Right kidney (tissue), 1 donor: ENCODE results near the gene CASP9.
"Not testable (repeated sequence)": the region's sequence is repeated elsewhere in the genome, so short reads cannot be mapped to it uniquely, and the experiment has no call there.

Experiments used
- DNase-seq: peaks from one replicate; pipeline ENCODE4 v3.0.0-alpha.2; 2016

The CASP9 gene

DNA sequence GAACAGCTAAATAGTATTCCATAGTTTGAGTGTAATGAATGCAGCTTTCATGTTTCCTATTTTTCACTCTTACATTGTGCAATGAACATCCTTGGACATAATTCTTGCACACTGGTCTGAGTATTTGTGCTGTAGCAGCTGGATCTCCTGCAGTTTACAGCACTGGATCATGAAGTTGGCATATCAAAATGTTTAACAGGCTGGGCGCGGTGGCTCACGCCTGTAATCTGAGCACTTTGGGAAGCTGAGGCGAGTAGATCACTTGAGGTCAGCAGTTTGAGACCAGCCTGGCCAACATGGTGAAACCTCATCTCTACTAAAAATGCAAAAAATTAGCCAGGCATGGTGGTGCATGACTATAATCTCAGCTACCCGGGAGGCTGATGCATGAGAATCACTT is 52.9 kb downstream of the CASP9 start:
- not testable (repeated sequence) for DNase-seq

DNA sequence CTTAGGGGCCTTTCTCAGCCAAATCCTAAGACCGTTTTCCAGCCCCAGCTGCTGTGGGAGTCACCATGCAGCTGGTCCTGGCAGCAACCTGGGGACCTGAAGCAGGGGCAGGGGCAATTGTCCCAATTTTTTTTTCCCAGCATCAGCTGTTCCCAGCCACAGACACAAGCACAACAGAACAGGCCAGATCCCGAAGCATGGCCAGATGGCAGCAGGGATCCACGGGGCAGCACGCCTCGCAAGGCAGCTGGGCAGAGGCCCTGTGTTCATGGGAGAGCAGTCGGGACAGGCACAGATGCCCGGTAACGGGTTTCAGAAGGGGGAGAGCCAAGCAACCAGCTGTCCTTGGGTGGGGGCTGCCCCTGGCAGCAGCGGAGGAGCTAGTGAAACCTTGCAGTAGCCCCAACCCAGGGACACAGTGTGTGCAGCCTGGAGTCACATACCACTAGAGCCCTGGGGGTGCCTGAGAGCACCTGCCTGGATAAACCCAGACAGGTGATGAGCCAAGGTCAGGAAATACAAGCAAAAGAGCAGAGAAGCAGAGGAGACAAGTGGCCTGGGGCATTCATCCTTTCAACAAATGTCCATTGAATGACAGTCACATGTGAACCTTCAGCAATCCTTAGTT is 54.1 kb downstream of the CASP9 start:
- not testable (repeated sequence) for DNase-seq

DNA sequence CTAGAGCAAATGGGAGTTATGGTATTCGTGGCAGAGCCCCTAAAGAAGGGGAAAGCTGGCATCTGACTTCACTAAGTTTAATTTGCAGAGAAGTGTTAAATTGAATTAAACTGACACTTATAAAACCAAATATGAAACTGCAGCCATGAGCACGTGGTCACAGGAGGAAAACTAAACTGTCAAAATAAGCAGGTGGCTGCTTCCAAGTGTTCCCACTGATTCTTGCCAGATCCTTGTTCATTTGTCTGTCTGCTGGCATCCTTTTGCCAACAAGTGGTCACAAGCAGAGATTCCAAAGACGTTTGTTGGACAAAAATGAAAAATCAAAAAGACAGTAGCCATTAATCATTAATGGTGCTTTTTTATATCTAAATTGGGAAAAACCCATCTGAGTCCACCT is 54.7 kb downstream of the CASP9 start:
- DNase-seq, result no peak

DNA sequence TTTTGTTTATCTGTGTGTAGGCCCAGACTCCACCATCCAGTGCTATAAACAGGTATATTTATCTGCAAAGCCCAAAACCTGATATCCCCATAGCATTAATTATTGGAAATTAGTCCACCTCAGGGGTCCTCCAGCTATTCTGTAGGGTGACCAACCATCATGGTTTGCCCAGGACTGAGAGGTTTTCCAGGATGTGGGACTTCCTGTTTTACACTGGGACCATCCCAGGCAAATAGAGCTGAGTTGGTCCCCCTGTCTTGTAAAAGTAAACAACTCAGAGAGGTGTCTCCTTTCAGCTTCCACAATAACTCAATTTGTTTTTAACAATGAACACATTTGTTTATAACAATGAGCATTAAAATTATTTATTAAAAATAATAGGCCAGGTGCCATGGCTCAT is 55.9 kb downstream of the CASP9 start:
- no peak for DNase-seq

DNA sequence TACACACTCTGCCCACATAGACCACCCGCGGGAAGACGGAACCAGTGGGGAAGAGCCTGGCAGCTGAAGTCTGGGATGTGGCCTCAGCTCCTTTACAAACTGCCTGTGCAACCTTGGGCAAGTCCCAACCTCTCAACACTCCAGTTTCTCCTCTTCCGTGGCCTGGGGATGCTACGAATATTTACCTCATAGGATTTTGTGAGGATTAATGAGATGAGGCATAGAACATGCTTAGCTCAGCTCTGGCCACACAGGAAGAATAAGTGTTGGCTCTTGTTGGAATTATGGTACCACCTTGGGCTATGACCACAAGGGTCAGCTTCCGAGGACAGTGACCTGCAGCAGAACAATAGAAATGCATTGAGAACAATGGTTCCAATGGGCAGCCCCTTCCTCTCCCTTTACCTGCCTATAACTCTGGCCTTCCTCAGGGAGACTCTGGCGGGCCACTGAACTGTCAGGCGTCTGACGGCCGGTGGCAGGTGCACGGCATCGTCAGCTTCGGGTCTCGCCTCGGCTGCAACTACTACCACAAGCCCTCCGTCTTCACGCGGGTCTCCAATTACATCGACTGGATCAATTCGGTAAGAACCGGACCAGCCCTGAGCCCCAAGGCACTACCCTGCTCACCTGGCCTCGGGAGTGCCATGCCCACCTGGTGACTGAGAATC is 56.9 kb downstream of the CASP9 start:
- not testable (repeated sequence) for DNase-seq

DNA sequence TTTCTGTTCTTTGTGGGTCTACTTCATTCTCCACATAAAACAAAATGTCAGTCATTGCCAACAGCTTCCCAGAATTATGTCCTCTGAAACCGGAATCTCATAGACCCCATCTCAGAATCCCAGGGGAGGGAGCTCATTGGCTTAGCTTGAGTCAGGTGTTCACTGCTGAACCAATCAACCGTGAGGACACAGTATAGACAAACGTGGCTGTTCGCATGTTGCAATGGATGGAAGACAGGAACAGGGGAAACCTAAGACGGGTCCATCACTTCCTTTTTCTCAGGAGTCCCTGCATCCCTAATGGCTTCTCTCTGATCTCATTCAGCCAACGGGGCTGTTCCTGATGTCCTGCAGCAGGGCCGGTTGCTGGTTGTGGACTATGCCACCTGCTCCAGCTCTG is 58.3 kb downstream of the CASP9 start:
- DNase-seq, result no peak

DNA sequence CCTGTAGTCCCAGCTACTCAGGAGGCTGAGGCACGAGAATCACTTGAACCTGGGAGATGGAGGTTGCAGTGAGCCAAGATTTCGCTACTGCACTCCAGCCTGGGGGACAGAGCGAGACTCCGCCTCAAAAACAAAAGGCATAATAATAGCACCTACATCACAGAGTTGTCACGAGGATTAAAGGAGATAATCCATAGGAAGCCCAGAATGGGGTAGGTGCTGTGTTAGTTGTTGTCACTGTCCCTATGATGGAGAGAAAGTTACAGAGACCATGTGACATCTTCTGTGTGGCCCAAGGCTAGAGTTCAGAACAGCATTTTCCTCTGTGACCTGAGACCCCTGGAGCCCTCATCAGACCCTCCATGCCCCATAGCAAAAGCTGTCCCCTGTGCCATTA is 60.1 kb downstream of the CASP9 start:
- not testable (repeated sequence) for DNase-seq

DNA sequence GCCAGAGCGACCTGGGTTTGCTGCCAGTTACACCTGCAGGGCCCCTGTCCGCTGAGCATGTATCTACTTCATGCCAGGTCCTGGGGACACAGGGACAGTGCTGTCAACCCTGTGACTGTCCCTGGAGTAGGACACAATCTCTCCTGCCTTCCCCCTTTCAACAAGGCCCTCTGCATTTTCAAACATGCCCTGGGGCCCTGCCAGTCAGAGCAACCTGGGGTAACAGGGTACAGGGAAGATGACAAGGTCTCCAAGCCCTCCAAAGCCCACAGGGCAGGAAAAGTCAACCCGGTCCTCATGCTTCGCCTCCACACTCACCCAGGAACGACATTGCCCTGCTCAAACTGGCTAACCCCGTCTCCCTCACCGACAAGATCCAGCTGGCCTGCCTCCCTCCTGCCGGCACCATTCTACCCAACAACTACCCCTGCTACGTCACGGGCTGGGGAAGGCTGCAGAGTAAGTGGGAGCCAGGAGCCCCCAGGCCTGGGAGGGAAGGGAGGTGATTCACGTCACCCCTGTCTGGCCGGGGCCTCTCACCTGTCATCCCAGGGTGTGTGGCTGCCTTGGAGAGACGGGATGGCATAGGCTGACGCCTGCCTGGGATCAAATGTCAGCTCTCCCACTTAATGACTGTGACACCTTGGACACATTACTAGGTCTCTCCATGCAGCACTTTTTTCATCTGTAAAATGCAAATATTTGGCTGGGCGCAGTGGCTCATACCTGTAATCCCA is 60.8 kb downstream of the CASP9 start:
- DNase-seq, result peak; percentile 32

DNA sequence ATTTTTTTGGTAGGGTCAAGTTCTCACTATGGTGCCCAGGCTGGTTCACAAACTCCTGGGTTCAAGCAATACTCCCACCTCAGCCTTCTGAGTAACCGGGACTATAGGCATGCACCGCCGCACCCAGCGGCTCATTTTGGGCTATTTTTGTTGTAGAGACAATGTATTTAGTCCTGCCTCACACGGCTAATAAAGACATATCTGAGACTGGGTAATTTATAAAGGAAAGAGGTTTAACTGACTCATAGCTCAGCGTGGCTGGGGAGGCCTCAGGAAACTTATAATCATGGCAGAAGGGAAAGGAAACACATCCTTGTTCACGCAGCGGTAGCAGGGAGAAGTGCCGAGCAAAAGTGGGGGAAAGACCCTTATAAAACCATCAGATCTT is 63.3 kb downstream of the CASP9 start:
- DNase-seq, result no peak

DNA sequence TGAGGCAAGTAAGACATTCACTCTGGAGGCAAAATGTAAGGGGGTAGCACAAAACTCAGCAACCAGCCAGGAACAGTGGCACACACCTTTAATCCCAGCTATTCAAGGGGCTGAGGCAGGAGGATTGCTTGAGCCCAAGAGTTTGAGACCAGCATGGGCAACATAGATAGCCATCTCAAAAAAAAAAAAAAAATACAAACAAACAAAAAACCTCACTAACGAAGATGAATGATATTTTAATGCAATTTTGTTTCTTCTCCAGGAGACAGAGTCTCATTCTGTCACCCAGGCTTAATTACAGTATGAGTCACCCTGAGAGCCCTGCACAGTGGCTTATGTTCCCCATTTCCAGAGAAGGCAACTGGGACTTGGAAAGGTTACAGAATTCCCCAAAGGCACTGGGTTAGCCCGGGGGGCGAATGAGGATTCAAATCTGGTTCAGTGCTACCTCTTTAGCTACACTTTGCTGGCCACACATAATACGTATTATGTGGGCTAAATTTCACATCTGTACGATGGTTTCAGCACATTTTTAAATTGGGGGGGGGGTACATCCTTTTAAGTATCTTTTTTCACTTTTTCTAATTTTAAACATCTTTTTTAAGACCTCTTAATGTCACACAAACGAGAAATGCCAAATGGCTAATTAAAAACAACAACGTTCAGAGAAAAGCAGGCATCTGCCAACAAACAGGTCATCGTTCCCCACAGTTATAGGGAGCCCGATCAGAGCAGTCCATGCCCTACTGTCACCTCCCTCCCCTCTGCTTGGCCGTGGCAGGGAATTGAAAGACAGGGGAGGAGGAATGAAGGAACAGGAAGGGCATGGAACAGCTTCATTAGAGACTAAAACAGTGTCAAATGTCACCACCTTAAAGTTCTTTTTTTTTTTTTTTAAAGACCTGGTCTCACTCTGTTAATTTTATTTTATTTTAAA is 64.0 kb downstream of the CASP9 start:
- DNase-seq, result no peak

DNA sequence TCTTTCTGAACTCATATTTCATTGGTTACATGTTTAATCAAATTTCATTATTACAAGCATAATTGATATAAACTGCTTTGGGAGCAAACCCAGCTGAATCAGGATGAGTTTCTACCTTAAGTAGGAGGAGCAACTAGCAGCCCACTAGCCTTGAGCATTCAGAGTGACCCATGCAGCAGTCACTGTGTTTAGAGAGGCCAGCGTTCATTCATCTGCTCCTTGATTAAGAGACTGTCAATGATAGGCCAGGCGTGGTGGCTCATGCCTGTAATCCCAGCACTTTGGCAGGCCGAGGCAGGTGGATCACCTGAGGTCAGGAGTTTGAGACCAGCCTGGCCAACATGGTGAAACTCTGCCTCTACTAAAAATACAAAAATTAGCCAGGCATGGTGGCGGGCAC is 65.6 kb downstream of the CASP9 start:
- DNase-seq, result not testable (repeated sequence)

DNA sequence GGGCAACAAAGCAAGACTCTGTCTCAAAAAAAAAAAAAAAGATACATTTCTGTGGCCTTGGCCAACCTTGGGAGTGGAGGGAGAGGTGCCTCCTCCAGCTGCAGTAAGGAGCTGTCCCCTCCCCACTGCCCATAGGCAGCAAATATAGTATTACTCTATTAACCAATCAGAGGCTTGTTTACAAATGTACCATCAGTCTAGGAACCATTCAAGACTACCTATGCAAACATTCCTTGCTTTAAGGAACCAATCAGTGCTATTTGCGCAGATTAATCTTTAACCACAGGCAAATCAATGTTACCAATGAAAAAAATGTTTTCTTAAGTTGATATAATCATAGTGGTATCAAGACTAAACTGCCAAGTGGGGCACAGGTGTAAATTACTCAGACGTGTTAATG is 66.4 kb downstream of the CASP9 start:
- no peak for DNase-seq

DNA sequence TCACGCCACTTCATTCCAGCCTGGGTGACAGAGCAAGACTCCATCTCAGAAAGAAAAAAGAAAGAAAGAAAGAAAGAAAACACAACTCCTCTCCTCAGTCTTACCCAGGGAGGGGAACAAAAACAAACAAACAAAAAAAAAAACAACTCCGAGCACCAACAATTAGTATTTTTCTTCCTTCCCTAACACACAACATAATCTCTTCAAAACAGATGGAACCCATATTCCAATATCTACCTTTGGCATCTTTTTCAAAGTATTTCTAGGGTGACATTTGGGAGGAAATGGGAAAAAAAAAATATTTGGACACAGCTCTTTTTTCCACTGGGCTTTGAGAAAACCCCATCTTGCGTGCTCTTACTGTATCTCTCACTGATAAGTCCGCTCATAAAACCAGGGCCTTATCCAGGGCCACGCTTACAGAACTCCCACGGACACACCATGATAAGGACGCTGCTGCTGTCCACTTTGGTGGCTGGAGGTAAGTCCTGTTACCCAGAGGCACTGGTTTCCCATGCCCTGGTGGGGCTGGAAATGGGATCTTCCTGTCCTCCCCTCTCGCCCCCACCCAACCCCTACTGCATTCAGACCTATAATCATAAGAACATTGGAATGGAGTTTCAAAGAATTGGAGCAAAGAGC is 67.6 kb downstream of the CASP9 start, which contains the start of gene CELA2A:
TSS of gene CELA2A (plus strand) at position 420 of the 642 bp plus-strand sequence. CDS start at position 442, 22 bp downstream.
- DNase-seq, result no peak

DNA sequence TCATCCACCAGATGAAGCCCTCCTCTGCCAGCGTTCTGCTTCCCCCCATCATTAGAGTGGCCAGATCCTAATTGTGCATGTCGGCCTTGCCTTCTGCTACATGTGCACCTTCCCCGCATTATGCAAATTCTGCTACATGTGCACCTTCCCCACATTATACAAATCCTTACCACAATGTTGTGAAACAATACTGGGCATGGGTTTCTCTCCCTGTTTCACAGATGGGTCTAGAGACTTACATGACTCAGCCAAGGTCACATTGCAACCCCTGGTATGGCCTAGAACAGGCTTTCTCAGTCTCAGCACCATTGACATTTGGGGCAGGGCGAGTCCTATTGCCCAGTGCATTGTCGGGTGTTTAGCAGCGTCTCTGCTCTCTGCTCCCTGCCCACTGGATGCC is 68.5 kb downstream of the CASP9 start:
- no peak for DNase-seq

DNA sequence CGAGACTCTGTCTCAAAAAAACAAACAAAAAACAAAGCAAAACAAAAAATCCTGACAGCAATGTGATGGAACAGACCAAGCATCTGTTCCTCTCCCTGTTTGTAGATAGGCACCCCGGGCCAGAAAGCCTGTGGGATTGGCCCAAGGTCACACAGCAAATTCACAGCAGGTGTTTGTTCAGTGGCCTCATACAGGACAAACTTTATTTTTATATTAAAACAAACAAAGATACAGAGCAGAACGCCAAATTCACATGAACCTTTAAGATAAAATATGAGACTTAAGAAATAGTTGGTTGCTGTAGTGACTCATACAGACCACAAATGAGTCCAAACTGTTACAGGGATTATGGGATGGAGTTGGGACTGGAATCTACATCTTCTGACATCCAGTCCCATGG is 69.8 kb downstream of the CASP9 start:
- no peak for DNase-seq

DNA sequence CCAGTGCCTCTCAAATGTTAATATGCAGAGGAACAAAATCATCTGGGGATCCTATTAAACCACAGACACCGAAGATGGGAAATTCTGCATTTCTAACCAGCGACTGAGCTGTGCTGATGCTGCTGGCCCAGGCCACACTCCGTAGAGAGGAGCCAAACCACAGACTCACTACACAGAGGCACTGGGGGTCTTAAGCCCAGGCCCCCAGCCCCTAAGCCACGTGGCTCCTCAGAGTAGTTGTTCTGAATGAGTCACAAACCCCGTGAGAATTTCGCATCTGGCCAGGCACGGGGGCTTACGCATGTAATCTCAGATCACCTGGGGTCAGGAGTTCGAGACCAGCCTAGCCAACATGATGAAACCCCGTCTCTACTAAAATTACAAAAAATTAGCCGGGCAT is 70.3 kb downstream of the CASP9 start:
- DNase-seq, result no peak

DNA sequence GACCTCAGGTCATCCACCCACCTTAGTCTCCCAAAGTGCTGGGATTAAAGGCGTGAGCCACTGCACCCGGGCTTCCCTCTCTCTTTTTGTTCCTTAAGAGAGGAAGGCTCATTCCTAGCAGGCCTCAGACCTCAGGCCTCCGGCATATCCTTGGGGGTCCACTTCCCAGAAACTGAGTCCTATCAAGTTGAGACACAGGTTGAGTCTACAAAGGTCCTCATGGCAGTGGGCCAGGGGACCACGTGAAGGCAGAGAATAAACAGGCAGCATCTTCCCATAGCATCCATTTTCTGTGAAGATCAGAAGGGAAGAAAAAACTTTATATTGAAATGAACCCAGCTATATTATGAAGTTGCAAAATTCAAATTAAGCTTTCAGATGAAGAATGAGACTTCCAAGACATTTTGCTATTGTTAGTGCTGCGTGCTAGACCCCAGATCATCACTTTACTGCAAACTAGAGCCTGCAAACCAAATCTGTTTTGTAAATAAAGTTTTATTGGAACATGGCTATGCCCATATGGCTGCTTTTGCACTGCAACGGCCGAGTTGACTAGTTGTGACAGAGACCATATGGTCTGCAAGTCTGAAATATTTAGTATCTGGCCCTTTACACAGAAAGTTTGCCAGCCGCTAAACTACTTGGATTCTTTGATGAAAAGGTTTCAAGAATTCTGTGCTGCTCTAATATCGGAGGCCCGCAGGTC is 71.0 kb downstream of the CASP9 start:
- DNase-seq, result no peak

DNA sequence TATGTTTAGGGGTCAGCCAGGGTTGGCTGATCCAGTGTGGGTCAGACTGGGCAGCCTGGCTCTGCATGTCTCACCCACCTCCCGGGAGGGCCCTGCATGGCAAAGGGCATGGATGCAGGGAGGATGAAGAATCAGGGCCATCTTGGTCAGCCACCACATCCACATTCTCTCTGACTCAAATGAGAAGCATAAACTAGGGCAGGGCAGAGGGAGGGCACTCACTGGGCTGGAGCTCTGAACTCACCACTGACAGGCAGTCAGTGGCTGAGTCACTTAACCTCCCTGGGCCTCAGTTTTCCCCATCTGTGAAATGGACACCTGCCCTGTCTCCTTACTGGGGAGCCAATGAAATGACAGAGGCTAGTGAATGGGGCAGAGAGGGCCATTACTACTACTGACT is 71.8 kb downstream of the CASP9 start:
- DNase-seq, result no peak

DNA sequence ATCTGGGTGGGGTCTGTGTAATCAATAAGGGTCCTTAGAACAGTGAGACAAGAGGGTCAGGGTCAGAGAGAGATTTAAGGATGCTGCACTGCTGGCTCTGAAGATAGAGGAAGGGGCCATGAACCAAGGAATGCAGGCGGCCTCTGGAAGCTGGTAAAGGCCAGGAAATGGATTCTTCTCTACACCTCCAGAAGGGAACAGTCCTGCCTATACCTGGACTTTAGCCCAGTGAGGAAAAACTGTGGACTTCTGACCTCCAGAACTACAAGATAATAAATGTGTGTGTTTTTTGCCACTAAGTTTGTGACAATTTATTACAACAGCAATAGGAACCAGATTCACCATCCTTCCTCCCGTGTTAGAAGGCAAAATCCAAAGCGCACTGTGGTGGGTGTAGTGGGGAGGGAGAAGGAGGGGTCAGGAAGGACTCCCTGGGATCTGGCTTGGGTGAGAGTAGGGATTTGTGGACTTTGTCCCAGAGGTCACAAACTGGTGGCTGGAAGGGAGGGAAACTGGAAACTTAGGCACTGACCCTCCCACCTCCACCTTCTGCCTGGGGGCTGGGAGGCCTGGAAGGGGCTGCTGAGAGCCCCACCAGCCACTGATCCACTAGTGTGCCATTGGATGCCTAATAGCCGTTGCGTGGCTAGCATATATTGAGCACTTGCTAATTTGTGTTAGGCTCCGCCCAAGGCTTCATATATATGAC is 72.8 kb downstream of the CASP9 start:
- no peak for DNase-seq

DNA sequence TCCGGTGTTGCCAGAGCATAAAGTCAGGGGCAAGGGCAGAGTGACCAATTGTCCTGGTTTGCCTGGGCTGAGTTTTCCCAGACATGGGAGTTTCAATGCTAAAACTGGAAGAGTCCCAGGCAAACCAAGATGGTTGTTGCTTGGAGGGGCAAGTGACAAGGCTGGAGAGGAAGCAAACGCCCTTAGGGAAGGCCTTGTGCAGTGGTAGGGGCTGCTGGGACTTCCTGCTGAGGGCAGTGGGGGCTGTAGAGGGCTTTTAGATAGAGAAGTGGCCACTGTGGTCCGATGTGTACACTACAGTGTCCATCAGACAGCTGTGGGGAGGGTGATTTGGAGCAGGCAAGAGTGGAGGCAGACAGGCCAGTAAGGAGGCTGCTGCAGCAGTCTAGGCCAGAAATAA is 74.4 kb downstream of the CASP9 start:
- no peak for DNase-seq
